ENCODE data around the gene NUDT16L1.
"Not testable (repeated sequence)": the region's sequence is repeated elsewhere in the genome, so short reads cannot be mapped to it uniquely, and the experiment has no call there.

Gene NUDT16L1

DNA sequence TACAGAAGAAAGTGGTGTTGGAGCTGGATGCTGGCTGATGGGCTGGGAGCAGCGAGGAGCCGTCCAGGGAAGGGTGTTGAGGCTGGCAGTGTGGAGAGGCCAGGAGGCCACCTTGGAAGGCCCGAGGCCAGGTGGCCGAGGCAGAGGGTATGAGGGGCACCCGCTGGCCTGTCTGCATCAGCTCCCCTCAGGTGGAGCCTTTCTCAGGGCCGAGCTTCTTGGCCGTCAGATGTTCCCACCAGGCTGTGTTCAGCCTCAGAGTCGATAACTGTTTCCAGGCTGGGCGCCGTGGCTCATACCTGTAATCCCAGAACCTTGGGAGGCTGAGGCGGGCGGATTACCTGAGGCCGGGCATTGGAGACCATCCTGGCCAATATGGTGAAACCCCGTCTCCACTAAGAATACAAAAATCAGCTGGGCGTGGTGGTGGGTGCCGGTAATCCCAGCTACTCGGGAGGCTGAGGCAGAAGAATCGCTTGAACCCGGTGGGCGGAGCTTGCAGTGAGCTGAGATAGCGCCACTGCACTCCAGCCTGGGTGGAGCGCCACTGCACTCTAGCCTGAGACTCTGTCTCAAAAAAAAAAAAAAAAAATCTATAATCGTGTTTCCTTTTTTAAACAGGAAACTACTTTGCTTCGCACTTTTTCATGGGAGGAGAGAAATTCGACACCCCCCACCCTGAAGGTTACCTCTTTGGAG lies 43.5 kb upstream of the NUDT16L1 start:
- Histone ChIP-seq H3K36me3 (ENCODE audit: control insufficient read depth, insufficient read depth, low read length) (no peaks in the 10 kb centered on the region), H3K4me1 (no peaks in the 10 kb centered on the region), H2AFZ (no peak overlapping the region), H3K27ac (no peak overlapping the region), H3K9me3 (ENCODE audit: control insufficient read depth, low read length) (no peaks in the 10 kb centered on the region), H3K4me2 (ENCODE audit: low read length) (no peak overlapping the region), H3K4me3 (ENCODE audit: low read depth, low read length) (no peak overlapping the region), H3K9ac (no peak overlapping the region), H3K27me3 (ENCODE audit: control insufficient read depth, insufficient read depth, low read length) (no peaks in the 10 kb centered on the region), H3K79me2 (peaks cover 36% of the 10 kb centered on the region)
- no peak for TF ChIP-seq CTCF (IDR thresholded peaks at IDR 0.05)

- H3K9ac ChIP-seq; H3K4me1 ChIP-seq; H2AFZ ChIP-seq; H3K4me2 ChIP-seq (ENCODE audit: low read length); H3K27me3 ChIP-seq (ENCODE audit: control insufficient read depth, insufficient read depth, low read length); H3K36me3 ChIP-seq (ENCODE audit: control insufficient read depth, insufficient read depth, low read length); H3K9me3 ChIP-seq (ENCODE audit: control insufficient read depth, low read length); H3K27ac ChIP-seq; H3K4me3 ChIP-seq (ENCODE audit: low read depth, low read length): not testable (repeated sequence)
- peaks cover 31% of the 10 kb centered on the region for H3K79me2 ChIP-seq
- peak; percentile 67 for TF ChIP-seq CTCF (IDR thresholded peaks at IDR 0.05)
Measured at GRCh38 chr16:4650443-4651074, 42.8 kb upstream of the NUDT16L1 start.

DNA sequence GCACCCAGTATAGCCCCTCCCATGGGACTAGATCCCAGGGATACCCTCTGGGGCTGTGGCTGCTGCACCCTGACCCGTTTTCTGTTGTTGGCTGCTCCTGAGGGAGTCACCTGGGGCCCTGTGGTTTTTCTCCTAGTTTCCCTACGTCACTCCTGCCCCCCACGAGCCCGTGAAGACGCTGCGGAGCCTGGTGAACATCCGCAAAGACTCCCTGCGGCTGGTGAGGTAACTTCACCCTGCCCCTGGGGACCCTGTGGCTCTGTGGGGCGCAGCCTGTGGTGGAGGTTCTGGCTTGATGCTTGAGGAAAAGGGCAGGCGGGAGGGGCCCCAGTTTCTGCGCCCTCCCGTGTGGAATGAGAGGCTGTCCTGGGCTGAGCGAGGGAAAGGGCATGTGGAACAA lies 41.5 kb upstream of the NUDT16L1 start:
- Histone ChIP-seq H3K36me3 (ENCODE audit: control insufficient read depth, insufficient read depth, low read length) (no peaks in the 10 kb centered on the region), H2AFZ (no peak overlapping the region)

DNA sequence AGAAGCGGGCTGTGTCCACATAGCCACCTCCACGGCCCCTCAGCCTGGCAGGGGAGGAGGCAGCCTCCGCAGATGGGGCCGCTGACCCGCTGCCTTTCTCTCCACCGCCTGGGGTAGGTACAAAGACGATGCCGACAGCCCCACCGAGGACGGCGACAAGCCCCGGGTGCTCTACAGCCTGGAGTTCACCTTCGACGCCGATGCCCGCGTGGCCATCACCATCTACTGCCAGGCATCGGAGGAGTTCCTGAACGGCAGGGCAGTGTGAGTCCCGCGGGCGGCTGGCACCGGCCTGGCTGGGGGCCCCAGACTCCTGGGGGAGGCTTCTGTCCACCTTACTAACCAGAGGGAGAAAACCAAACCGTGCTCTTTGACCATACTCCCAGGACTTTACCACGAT lies 40.8 kb upstream of the NUDT16L1 start:
- Histone ChIP-seq H3K4me3 (ENCODE audit: low read depth, low read length) (no peak overlapping the region), H3K9me3 (ENCODE audit: control insufficient read depth, low read length) (no peaks in the 10 kb centered on the region), H3K27me3 (ENCODE audit: control insufficient read depth, insufficient read depth, low read length) (no peaks in the 10 kb centered on the region), H3K27ac (no peak overlapping the region), H2AFZ (no peak overlapping the region), H3K36me3 (ENCODE audit: control insufficient read depth, insufficient read depth, low read length) (no peaks in the 10 kb centered on the region), H3K9ac (no peak overlapping the region), H3K4me1 (no peaks in the 10 kb centered on the region), H3K4me2 (ENCODE audit: low read length) (no peak overlapping the region), H3K79me2 (peaks cover 14% of the 10 kb centered on the region)
- no peak for TF ChIP-seq CTCF (IDR thresholded peaks at IDR 0.05)

More for the DNA sequence above, 41.5 kb upstream of the NUDT16L1 start:
- Histone ChIP-seq H3K27me3 (ENCODE audit: control insufficient read depth, insufficient read depth, low read length) (no peaks in the 10 kb centered on the region), H3K9me3 (ENCODE audit: control insufficient read depth, low read length) (no peaks in the 10 kb centered on the region), H3K9ac (no peak overlapping the region), H3K27ac (no peak overlapping the region), H3K4me1 (no peaks in the 10 kb centered on the region), H3K79me2 (peaks cover 22% of the 10 kb centered on the region), H3K4me3 (ENCODE audit: low read depth, low read length) (no peak overlapping the region), H3K4me2 (ENCODE audit: low read length) (no peak overlapping the region)
- no peak for TF ChIP-seq CTCF (IDR thresholded peaks at IDR 0.05)
